Right atrium auricular region (tissue), 2 donors: ENCODE results near the gene LRP2. TPM values are rescaled to one million over a fixed set of nuclear protein-coding genes. Genes with fewer than 3 reads are reported as not detected.

Experiments used
- DNase-seq: peaks from one replicate; pipeline ENCODE4 v3.0.0-alpha.2; 2019; ENCODE audit warnings: low spot score
- H3K27ac ChIP-seq, 2 donors: fragments of 200-600 bp; sonication (generic); 1 replicate in 1 of 2; 2 replicates in 1 of 2; pipeline ENCODE4 v1.5.1; 2016 to 2019
- H3K27me3 ChIP-seq, 2 donors: fragments of 200-600 bp; sonication (generic); one replicate each; pipeline versions ENCODE4 v1.5.1 to v1.6.0; 2017 to 2019
- H3K36me3 ChIP-seq: fragments of 200-600 bp; sonication (generic); one replicate; pipeline ENCODE4 v1.5.1; 2016
- H3K4me1 ChIP-seq, 2 donors: fragments of 200-600 bp; sonication (generic); one replicate each; pipeline versions ENCODE4 v1.5.1 to v1.6.0; 2017 to 2019
- H3K4me3 ChIP-seq, 2 donors: fragments of 200-600 bp; sonication (generic); 1 replicate in 1 of 2; 2 replicates in 1 of 2; pipeline ENCODE4 v1.5.1; 2017 to 2019; ENCODE audit warnings: mild to moderate bottlenecking in 1 of 2, moderate library complexity in 1 of 2
- H3K9me3 ChIP-seq, 2 donors: fragments of 200-600 bp; sonication (generic); one replicate each; pipeline ENCODE4 v1.5.1; 2019
- CTCF ChIP-seq, 2 donors: fragments of 200-600 bp; sonication (generic); IDR thresholded peaks; one replicate each; pipeline ENCODE4 v1.5.1; 2019; ENCODE audit warnings: antibody characterized with exemption in 2 of 2
- total RNA-seq, 2 donors: library from RNA; depleted of rRNA; stranded (reverse); fragments of >200 nt; gene quantifications; one replicate each; pipeline ENCODE4 v1.1.0, GENCODE V29; 2016

Gene LRP2
- total RNA-seq, 2 donors from 2014 or later, result 8.1 to 14.8 TPM

- no peaks in the 10 kb centered on the region for H3K4me1 ChIP-seq
- no peaks in the 10 kb centered on the region for H3K27me3 ChIP-seq
- H3K36me3 ChIP-seq, result no peaks in the 10 kb centered on the region
- H3K9me3 ChIP-seq, result no peaks in the 10 kb centered on the region
- no peak for TF ChIP-seq CTCF (IDR thresholded peaks at IDR 0.05)
- DNase-seq, result no peak
- no peak overlapping the region for H3K27ac ChIP-seq
- no peak overlapping the region for H3K4me3 ChIP-seq
Measured at GRCh38 chr2:169290433-169290832, 71.9 kb downstream of the LRP2 start.

GRCh38 chr2:169287666-169288065 is 74.7 kb downstream of the LRP2 start:
- Histone ChIP-seq H3K9me3 (no peaks in the 10 kb centered on the region), H3K4me1 (no peaks in the 10 kb centered on the region), H3K27ac (no peak overlapping the region), H3K4me3 (no peak overlapping the region), H3K27me3 (no peaks in the 10 kb centered on the region), H3K36me3 (no peaks in the 10 kb centered on the region)
- DNase-seq, result no peak
- TF ChIP-seq CTCF (IDR thresholded peaks at IDR 0.05), result no peak

- no peak overlapping the region for H3K27ac ChIP-seq
- no peaks in the 10 kb centered on the region for H3K9me3 ChIP-seq
- H3K4me1 ChIP-seq, result no peaks in the 10 kb centered on the region
- no peaks in the 10 kb centered on the region for H3K27me3 ChIP-seq
- H3K36me3 ChIP-seq, result no peaks in the 10 kb centered on the region
- TF ChIP-seq CTCF (IDR thresholded peaks at IDR 0.05), result no peak
- no peak for DNase-seq
- no peak overlapping the region for H3K4me3 ChIP-seq
Measured at GRCh38 chr2:169286624-169287231, 75.6 kb downstream of the LRP2 start.

- Histone ChIP-seq H3K36me3 (no peaks in the 10 kb centered on the region), H3K4me3 (no peak overlapping the region), H3K27me3 (no peaks in the 10 kb centered on the region), H3K27ac (no peak overlapping the region), H3K4me1 (no peaks in the 10 kb centered on the region), H3K9me3 (no peaks in the 10 kb centered on the region)
- DNase-seq, result no peak
- TF ChIP-seq CTCF (IDR thresholded peaks at IDR 0.05), result no peak
Measured at GRCh38 chr2:169285531-169286235, 76.7 kb downstream of the LRP2 start.

- H3K4me3 ChIP-seq, result no peak overlapping the region
- no peak for TF ChIP-seq CTCF (IDR thresholded peaks at IDR 0.05)
- no peaks in the 10 kb centered on the region for H3K27me3 ChIP-seq
- no peak for DNase-seq
- no peaks in the 10 kb centered on the region for H3K36me3 ChIP-seq
- no peaks in the 10 kb centered on the region for H3K4me1 ChIP-seq
- H3K27ac ChIP-seq, result no peak overlapping the region
- no peaks in the 10 kb centered on the region for H3K9me3 ChIP-seq
Measured at GRCh38 chr2:169280502-169280901, 81.8 kb downstream of the LRP2 start.
